Tibial nerve (tissue), 4 donors: ENCODE results near the gene DCN.

ENCODE experiments used
- EP300 ChIP-seq, 2 donors: sonication (generic); formaldehyde crosslinking; IDR thresholded peaks; one replicate each; pipeline ENCODE4 v1.6.1; 2017; ENCODE audit warnings: antibody characterized with exemption in 2 of 2, mild to moderate bottlenecking in 1 of 2
- POLR2A ChIP-seq, 2 donors: fragments of 450-650 bp; IDR thresholded peaks; one replicate each; pipeline ENCODE4 v1.6.1; 2017; ENCODE audit warnings: antibody characterized with exemption in 2 of 2, mild to moderate bottlenecking in 2 of 2, moderate library complexity in 2 of 2
- TF ChIP-seq, protein P1 (sequence below), 5 experiments: fragments of 200-600 bp in 3 of 5; fragments of 450-650 bp in 2 of 5; sonication (generic) in 3 of 5; IDR thresholded peaks; one replicate each; pipeline ENCODE4 v1.5.1; 2016 to 2019; ENCODE audit warnings: antibody characterized with exemption in 5 of 5, mild to moderate bottlenecking in 3 of 5, moderate library complexity in 2 of 5

DNA sequence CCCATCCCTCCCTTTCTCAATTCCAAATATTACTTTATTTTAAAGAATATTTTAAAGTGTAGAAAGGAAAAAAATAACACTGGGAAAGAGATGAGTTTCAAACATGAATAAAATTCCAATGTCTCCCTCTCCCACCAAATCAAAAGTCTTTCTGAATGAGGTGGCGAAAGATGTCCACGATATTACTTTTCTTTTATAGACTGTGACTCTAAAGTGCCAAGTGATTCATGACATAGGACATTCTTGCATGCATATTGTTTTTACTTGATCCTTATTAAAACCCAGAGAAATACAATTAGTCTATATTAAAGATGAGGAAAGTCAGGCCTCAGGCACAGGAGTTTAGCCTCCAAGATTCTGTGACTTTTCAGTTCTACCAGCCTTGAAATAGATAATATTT, 55.3 kb downstream of the DCN start:
- TF ChIP-seq POLR2A (IDR thresholded peaks at IDR 0.05), result no peak
- TF ChIP-seq, protein P1, sequence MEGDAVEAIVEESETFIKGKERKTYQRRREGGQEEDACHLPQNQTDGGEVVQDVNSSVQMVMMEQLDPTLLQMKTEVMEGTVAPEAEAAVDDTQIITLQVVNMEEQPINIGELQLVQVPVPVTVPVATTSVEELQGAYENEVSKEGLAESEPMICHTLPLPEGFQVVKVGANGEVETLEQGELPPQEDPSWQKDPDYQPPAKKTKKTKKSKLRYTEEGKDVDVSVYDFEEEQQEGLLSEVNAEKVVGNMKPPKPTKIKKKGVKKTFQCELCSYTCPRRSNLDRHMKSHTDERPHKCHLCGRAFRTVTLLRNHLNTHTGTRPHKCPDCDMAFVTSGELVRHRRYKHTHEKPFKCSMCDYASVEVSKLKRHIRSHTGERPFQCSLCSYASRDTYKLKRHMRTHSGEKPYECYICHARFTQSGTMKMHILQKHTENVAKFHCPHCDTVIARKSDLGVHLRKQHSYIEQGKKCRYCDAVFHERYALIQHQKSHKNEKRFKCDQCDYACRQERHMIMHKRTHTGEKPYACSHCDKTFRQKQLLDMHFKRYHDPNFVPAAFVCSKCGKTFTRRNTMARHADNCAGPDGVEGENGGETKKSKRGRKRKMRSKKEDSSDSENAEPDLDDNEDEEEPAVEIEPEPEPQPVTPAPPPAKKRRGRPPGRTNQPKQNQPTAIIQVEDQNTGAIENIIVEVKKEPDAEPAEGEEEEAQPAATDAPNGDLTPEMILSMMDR (IDR thresholded peaks at IDR 0.05), result no peak
- no peak for TF ChIP-seq EP300 (IDR thresholded peaks at IDR 0.05)
